Measurements from ENCODE around the gene NPEPL1.
"Not testable (repeated sequence)": the region's sequence is repeated elsewhere in the genome, so short reads cannot be mapped to it uniquely, and the experiment has no call there.

The NPEPL1 gene

DNA sequence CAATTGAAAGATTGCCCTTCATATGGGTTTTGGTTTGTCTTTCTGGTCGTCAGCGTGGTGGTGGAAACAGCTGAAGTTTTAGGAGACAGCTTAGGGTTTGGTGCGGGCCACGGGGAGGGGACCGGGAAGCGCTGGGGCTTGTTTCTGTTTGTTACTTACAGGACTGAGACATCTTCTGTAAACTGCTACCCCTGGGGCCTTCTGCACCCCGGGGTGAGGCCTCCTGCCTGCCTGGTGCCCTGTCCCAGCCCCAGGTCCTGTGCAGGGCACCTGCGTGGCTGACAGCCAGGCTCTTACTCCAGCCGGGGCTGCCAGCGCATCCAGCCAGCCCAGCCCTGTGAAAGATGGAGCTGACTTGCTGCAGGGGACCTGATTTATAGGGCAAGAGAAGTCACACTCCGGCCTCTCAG lies 22.8 kb downstream of the NPEPL1 start:
- no peak overlapping the region for H3K4me3 ChIP-seq (ENCODE audit: low read length)
- no peak for TF ChIP-seq ZNF274 (IDR thresholded peaks at IDR 0.05; ENCODE audit: low read depth, low read length)

DNA sequence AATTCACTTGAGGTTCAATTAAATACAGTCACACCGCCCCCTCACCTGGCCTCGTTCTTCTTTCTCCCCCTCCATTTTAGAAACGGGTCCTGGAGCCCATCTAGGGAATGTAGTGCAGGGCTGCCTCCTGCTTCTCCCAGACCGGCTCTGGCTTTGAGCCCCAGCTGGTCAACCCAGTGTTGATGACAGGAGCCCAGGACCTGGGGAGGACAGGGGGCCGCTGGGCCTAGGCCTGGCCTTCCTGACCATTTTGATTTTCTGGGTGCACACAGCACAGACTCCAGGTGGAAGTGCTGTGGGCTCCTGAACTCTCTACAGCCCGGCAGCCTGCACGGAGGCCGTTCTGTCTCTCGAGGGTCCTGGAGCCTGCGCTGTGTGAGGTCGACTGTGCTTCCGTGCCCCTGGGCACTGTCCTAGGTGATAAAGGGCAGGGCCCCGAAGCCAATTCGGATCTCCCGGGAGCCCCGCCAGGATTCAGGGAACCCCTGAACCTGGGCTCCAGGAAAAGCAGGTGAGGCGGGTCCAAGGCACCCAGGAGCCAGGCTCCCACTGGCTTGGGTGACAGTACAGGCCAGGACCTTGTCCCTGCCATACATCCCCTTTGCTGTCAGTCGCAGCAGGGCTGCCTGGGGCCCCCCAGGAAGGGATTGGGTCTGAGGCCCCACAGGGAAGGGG lies 23.3 kb downstream of the NPEPL1 start:
- TF ChIP-seq ZNF274 (IDR thresholded peaks at IDR 0.05; ENCODE audit: low read depth, low read length) = no peak
- H3K4me3 ChIP-seq (ENCODE audit: low read length) = no peak overlapping the region

DNA sequence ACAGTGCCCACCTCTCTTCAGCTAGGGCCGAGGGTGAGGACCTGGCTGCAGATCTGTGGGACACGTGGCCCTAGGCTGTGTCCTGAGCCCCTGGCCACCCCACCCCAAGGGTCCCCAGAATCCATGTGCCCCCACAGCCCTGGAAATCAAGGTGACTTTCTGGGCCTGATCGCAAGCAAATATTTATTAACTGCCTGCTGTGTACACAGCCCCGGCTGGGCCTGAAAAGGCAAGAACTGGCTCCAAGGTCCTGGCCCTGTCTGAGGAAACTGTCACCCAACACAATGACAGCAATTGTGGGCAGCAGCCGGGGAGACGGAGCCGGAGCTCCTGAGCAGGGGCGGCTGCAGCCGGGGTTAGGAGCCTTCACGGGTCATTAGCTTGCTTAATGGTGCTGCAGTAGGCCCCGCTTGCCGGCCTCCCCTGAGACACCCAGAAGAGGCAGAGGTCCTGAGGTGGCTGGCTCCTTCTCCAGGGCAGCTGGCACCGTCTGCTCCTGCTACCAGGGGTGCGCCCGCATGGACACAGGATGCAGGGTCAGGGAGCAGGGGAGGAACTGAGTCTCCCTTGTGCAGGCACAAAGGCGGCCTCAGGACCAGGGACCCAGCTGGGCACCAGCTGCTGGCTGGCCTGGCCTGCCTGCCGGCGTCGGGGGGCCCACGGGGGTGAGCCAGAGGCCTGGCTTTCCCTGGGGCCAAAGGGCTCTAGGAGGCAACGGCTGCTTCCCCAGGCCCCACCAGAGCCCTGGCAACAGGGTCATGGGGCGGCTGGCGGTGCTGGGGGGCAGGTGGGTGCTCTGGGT lies 24.1 kb downstream of the NPEPL1 start:
- H3K4me3 ChIP-seq (ENCODE audit: low read length) = no peak overlapping the region
- no peak for TF ChIP-seq ZNF274 (IDR thresholded peaks at IDR 0.05; ENCODE audit: low read depth, low read length)

DNA sequence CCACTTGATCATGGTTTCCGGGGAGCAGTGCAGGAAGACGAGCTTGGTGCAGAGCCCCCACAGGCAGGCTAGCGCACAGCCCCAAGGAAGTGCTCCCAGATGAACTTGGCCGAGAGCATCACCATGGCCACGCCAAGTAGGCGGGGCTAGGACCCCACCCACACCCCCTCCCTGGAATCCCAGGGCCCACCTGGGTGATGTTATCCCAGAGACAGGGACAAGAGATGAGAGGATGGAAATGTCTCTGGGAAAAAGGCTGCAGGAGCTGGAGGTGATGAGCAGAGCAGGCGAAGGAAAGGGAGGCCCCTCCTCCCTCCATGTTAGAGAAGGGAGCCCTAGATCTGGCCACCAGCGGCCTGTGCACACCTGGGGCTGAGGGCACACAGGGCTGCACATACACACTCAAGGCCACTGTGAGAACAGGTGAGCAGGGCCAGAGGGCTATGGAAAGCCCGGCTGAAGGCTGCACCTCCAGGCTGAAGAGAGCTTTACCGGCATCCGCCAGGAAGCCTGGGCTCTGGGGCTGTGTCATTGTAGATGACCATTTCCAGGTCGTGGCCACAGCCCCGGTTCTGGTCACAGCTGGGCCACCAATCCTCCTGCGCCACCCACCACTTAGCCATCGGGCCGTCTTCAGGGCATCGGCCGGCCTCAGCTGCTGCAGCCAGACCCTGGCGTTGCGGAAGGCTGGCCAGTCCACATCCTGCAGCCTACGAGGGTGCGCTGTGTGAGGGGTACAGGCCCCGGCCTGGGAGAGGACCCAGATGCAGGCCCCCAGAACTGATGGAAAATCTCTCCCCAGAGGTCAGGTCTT lies 24.9 kb downstream of the NPEPL1 start:
- H3K4me3 ChIP-seq (ENCODE audit: low read length) = no peak overlapping the region
- no peak for TF ChIP-seq ZNF274 (IDR thresholded peaks at IDR 0.05; ENCODE audit: low read depth, low read length)

DNA sequence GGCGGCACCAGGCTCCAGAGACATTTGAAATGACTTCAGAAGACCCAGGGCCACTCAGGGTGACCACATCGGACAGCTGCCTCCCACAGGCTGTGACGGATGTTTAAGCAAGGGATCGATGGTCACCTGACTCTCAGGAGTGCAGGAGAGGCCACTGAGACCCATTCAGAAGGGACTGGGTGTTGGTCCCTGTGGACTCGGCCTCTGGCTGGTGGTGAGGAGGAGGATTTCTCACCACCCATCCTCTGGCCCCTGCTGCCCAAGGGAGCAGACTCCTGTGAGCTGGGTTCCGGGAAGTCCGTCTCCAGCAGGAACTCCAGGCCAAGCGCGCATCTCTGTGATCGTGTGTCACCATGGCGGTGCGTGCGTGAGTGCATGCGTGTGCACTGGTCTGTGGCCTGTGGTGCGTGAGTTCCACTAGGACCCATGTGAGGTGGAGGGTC lies 25.5 kb downstream of the NPEPL1 start:
- TF ChIP-seq ZNF274 (IDR thresholded peaks at IDR 0.05; ENCODE audit: low read depth, low read length) = no peak

DNA sequence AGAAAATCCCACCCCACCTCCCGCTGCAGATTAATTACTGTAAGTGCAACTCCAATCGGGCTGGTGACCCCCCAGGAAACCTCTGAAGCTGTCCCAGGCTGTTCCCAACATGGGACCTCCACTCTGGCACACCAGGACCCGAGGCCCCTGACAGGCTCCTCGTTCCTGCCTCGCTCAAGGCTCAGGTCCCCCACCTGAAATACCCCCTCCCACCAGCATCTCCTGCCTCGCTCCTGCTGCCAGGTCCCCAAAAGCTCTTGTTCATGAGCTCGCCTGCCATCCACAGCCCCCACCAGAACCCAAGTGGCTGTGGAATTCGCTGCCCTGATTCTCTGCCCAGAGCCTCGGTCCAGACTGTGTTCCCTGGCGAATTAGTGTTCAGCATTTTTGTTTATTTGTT lies 26.1 kb downstream of the NPEPL1 start:
- no peak for TF ChIP-seq ZNF274 (IDR thresholded peaks at IDR 0.05; ENCODE audit: low read depth, low read length)
- no peak overlapping the region for H3K4me3 ChIP-seq (ENCODE audit: low read length)

More for the DNA sequence above, 25.5 kb downstream of the NPEPL1 start:
- no peak overlapping the region for H3K4me3 ChIP-seq (ENCODE audit: low read length)

DNA sequence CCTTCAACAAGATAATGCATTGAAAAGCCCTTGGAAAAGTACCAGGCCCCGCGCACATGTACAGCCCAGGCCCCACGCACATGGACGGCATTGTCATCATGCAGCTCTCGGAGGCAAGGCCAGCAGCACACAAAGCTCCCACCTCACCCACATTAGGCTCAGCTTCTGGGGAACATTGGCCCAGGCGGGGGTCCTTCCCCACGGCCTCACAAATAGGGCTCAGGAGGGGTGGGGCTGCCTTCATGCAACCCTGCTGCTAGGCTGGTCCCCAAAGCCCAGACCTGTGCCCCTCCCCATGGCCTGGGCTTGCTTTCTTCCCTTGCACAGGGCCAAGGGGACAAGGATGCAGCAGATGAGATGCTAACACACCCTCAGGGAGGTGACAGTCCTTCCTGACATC lies 26.7 kb downstream of the NPEPL1 start:
- H3K4me3 ChIP-seq (ENCODE audit: low read length) = no peak overlapping the region
- TF ChIP-seq ZNF274 (IDR thresholded peaks at IDR 0.05; ENCODE audit: low read depth, low read length) = no peak

DNA sequence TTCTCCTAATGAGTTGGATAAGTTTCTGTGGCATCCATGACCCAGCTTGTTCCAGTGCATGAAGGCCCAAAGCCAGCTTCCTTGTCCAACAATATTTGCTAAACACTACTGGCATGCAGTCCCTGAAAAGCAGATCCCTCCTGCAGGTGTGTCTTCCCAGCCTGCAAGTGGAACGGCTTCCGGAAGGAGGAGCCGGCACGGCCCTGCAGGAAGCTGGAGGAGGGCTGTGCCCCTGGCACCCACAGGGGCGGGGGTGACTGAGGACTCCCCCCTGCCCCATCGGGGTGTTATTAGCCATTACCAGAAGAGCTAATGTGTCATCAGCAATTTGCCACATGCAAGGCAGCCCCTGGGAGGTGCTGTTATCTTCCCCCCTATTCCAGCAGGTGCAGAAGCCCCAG lies 27.4 kb downstream of the NPEPL1 start:
- no peak for TF ChIP-seq ZNF274 (IDR thresholded peaks at IDR 0.05; ENCODE audit: low read depth, low read length)
- no peak overlapping the region for H3K4me3 ChIP-seq (ENCODE audit: low read length)

DNA sequence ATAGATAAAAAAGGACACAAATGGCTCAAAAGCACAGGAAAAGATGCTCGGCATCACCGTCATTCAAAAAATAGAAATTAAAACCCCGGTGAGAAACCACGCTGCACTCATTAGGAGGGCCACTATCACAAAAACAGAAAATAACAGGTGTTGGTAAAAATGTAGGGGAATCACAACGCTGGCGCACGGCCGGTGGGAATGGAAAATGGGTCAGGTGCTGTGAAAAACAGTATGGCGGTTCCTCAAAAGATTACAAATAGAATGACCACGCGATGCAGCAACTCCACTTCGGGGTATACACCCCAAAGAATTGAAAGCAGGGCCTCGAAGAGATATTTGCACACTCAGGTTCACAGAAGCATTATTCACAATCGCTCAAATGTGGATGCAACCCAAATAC lies 28.3 kb downstream of the NPEPL1 start:
- no peak overlapping the region for H3K4me3 ChIP-seq (ENCODE audit: low read length)
- TF ChIP-seq ZNF274 (IDR thresholded peaks at IDR 0.05; ENCODE audit: low read depth, low read length) = no peak

DNA sequence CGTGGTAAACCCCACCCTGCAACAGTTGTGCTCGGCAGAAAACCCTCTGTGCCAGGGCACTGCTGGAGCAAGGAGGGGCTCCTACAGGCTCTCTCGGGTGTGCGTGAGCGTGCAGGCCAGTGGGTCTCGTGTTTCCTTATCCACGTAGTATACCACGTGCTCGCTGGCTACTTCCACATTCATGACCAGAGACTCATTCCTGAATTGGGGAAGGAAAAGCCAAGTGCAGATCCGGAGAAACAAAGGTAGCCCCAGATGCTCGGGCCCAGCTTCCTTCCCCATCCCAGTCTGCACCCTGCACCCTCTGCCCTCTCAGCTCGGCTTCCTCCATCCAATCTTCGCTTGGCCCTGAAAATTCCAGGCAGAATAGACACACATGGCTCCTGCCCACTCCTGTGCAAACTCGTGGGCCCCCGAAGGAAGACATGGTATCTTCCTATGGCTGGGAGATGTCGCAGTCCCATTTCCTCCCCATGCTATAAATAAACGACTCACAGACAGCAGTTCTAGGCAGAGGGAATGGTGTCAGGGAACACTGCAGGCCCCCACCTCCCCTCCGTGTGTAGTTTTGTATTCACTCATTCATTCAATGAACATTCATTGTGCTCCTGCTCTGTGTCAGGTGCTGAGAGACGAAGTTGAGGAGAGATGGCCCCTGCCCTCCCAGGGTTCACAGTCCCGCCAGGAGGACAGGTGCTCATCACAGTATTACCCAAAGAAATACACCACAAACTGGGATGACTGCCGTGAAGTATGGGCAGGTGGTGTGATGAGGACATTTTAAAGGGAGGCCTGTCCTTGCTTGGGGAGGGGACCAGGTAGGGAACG lies 29.6 kb downstream of the NPEPL1 start:
- no peak for TF ChIP-seq ZNF274 (IDR thresholded peaks at IDR 0.05; ENCODE audit: low read depth, low read length)
- H3K4me3 ChIP-seq (ENCODE audit: low read length) = no peak overlapping the region

DNA sequence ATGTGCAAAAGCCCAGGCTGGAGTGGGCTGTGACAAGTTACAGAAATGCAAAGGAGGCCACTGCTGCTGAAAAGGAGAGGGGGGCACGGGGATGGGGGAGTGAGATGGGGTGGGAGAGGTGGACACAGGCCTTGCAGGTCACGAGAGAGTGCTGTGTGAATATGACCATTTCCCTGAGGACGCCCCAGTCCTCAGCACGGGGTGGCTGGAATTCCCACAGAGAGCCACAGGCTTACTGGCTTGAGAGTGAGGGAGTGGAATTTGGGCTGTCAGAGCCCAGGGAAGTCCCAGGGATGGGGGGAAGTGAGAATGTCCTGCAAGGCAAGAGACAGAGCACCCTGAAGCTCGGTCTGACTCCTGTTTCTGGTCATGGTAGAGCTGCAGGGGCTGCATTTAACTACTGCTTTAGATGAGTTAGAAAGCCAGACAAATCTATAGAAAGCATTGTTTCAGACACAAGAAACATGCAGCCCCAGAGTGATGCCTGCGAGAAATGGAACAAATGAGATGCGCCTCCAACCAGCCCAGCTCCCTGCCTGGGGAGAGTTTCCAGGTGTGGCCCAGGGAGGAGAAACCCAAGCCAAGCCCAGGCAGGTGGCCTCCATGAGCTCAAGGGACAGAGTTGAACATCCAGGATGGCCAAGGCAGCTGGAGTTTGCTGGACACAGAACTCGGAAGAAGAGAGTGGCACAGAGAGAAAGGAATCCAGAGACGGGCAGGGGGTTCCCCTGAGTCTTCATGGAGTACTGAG lies 30.5 kb downstream of the NPEPL1 start:
- no peak overlapping the region for H3K4me3 ChIP-seq (ENCODE audit: low read length)
- no peak for TF ChIP-seq ZNF274 (IDR thresholded peaks at IDR 0.05; ENCODE audit: low read depth, low read length)

DNA sequence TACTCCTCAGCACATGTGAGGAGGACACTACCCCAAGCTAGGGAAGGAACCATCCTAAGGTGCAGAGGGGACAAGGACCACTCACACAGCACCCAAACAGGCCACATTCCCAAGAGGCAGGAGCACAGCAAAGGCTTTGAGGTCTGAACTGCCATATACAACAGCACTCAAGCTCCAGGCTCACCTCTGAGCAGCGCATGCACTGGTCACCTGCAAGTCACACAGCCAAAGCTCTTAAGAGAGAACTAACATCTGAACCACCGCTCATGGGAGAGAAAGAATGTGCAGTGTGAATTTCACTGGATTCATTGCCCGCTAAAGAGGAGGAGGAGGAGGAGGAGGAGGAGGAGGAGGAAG lies 31.0 kb downstream of the NPEPL1 start:
- no peak for TF ChIP-seq ZNF274 (IDR thresholded peaks at IDR 0.05; ENCODE audit: low read depth, low read length)

DNA sequence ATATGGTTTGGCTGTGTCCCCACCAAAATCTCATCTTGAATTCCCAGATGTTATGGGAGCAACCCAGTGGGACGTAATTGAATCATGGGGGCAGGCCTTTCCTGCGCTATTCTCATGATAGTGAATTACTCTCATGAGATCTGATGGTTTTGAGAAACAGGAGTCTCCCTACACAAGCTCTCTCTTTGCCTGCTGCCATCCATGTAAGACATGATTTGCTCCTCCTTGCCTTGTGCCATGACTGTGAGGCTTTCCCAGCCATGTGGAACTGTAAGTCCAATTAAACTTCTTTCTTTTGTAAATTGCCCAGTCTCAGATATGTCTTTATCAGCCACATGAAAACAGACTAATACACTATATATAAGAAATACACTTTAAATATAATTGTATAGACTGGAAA lies 33.6 kb downstream of the NPEPL1 start:
- H3K4me3 ChIP-seq (ENCODE audit: low read length) = not testable (repeated sequence)

More for the DNA sequence above, 31.0 kb downstream of the NPEPL1 start:
- no peak overlapping the region for H3K4me3 ChIP-seq (ENCODE audit: low read length)

Data from GM08714 (cell line).